Raji (cell line): ENCODE results near the gene OR6P1.

ENCODE experiments used
- POLR2A ChIP-seq: IDR thresholded peaks from 2 replicates; pipeline ENCODE4 v1.6.1; 2011; ENCODE audit warnings: low read depth, low read length, control low read depth; ENCODE audit not compliant: insufficient read depth

Gene OR6P1, protein sequence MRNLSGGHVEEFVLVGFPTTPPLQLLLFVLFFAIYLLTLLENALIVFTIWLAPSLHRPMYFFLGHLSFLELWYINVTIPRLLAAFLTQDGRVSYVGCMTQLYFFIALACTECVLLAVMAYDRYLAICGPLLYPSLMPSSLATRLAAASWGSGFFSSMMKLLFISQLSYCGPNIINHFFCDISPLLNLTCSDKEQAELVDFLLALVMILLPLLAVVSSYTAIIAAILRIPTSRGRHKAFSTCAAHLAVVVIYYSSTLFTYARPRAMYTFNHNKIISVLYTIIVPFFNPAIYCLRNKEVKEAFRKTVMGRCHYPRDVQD

DNA sequence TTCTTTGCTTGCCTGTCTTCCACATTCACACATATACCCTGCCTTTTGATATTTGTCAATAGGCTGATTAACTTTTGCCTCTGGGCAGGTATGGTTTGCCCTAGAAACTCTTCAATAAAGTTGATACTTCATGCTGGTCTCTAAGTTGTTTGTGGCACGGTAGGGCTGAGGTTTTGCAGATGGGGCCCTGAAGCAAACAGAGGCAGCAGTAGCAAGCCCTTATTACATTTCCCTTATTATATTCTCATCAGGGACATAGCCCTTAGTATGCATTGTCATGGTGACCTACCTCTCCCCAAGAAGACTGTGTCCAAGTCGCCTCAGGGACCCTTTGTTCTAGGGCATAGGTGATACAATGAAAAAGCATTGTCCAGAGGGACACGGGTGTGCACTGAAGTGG is at the start of gene OR6P1:
TSS of gene OR6P1 (minus strand) at position 101 of the 400 bp plus-strand sequence. CDS start 6,976 bp downstream, outside the sequence.
- no peak for TF ChIP-seq POLR2A

DNA sequence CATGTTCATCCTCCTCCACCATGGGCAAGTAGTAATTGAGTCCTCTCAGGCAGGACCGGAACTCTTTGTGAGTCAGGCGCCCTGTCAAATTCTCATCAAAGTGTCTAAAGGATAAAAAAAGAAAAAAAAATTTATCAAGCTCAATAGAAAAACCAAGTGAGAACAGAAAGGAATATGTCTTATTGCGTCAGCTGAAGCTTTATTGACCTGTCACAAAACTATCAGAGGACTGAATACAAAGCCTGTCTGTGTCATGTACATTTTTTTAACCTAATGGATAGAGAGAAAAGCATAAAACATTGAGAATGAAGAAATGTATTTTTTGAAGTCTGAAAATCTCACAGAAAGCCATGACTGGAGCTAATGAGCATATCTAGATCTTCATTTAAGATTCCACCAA is 43.4 kb upstream of the OR6P1 start:
- TF ChIP-seq POLR2A = no peak

DNA sequence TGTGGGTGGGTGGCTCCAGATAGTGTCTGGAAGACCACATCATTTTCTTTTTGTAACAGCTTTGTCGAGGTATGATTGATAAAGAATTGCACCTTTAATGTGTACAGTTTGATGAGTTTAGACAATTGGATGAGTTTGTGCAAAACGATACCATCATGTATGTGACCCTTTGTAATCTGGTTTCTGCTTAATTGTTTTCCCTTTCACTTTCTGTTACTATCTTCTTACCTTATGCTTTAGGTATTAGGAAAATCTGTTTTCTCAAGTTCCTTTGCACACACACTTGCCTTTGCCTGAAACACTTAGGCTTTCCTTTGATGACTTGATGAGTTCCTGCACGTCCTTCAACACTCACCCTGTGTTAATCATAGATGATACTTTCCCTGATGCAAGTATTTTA is 41.5 kb upstream of the OR6P1 start:
- TF ChIP-seq POLR2A = no peak

DNA sequence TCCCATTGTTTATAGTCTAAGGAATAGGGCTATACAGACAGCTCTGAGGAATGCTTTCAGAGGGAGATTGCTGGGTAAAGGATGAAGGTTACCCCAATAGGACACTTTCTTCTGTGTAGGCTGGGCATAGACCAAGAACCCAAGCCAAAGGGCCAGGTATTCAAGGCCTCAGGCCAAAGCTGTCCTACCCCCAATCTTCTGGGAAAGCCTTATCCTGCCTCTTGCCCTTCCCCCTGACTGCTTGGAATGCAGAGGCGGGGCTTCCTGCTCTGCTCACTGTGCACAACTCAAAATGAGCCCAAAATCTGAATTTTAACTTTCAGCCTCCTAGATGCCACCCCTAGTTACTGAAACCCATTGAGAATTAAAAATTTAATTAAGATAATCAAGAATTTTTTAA is 36.9 kb upstream of the OR6P1 start:
- no peak for TF ChIP-seq POLR2A

DNA sequence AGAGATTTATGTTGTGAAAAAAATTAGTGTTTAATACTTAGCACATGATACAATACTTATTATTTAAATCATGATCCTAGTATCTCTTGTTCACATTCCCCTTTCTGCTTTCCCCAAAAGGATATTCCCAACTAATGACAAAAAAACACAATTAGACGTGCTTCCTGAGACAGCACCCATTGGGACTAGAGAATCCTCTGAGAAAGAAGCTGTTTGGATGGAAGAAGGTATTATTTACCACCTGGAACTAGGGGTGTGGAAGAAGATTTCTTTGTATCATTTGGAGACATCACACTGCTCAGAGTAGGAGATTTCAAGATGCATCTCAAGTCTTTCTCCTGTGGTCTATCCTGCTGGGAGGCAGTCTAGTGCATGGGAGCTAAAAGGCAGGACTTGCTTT is 34.6 kb upstream of the OR6P1 start, which contains the start of gene OR10Z1:
TSS of gene OR10Z1 (plus strand) at position 301 of the 400 bp plus-strand sequence. CDS start 1,171 bp downstream, outside the sequence.
- TF ChIP-seq POLR2A = no peak

DNA sequence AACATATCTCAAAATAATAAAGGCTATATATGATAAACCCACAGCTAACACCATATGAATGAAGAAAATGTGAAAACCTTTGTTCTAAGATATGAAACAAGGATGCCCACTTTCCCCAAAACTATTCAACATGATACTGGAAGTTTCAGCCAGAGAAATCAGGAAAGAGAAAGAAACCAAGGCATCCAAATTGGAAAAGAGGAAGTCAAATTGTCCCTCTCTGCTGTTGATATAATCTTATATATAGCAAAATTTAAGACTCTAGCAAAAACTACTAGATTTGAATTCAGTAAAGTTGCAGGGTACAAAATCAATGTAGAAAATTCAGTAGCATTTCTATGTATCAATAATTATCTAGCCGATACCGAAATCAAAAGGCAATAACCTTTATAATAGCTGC is 30.4 kb upstream of the OR6P1 start:
- TF ChIP-seq POLR2A = no peak

DNA sequence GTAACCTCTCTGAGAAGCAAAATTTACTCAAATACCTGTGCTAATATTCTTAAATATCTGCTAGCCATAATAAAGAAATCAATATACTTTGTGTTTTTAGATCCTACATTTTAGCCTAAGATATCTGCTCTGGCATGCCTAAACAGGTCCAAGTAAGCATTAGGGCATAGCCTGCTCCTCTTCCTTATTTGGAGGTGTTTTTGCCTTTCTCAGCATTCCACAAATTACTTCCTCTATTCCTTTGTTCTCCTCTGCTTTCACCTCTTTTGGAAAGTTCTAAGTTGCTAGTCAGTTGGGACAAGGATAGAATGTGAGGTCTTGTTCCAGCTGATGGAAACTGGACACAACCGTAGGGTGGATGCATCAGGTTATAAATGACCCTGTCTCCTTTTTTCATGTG is 16.6 kb upstream of the OR6P1 start:
- no peak for TF ChIP-seq POLR2A

DNA sequence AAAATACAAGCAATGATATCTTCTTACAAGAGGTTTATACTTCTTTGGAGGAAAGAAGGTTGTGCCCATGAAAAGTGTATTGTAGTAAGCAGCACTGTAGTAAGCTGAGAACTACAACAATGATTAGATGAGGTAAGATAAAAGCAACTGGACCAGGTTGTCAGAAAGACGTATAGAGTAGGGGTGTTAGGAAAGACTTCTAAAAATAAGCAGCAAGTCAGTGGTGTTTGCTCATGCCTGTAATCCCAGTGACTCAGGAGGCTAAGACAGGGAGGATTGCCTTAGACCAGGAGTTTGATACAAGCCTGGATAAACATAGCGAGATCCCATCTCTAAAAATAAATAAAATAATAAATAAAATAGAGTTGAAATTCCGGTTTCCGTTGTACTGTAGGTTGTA is 13.6 kb upstream of the OR6P1 start:
- TF ChIP-seq POLR2A = no peak

DNA sequence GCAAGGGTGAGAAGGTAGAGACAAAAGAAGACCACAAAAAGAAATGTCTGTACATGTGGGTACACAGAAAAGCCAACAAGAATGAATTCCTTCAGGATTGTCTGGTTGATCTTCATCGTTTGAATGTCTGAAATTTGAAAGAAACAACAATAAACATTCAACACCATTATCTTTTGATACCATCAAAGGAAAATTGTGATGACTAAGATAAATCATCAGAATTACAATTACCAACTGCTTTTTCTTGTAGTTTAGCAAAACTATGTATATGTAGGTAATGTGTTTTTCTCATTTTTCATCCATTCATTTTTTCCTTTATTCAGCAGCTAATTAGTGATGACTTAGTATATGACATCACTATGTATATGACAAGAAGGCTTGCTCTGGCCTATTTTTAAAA is 9.4 kb upstream of the OR6P1 start, which contains the start of gene OR10X1:
TSS of gene OR10X1 (minus strand) at position 167 of the 400 bp plus-strand sequence. CDS start at position 167, 0 bp downstream.
- no peak for TF ChIP-seq POLR2A

DNA sequence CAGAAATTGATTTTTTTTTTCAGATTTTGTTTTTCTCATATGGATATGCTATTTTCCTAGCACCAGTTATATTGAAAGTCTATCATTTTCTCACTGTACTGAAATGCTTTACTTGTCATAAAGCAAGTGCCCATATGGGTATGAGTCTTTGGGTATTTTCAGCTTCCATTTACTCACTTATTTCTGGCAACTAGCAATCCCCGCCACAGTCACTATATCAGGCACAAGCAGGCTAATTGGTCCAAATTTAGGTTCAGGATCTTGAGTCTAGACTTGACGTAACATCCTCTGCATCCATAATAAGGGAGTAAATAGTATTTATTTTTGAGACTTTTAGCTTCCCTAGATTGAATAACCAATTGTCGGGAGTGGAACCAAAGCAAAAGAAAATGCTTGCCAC is 7.2 kb upstream of the OR6P1 start:
- TF ChIP-seq POLR2A = no peak

DNA sequence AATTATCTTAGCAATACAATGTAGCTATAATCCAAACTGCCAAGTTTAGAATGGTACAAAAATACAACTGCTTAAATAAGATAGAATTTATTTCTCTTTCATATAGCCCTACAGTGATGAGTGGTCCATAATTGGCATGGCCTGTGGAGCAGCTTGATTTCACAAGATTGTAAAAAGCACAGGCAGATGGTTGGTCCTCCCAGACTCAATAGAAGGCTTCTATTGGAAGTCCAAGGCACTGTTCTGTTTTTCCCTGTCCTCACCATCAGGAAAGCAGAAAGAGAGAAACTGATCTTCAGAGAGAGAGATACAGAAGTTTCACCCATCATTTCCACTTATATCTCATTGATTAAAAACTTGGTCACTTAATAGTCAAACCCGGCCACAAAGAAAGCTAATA is 1.8 kb upstream of the OR6P1 start:
- TF ChIP-seq POLR2A = no peak

DNA sequence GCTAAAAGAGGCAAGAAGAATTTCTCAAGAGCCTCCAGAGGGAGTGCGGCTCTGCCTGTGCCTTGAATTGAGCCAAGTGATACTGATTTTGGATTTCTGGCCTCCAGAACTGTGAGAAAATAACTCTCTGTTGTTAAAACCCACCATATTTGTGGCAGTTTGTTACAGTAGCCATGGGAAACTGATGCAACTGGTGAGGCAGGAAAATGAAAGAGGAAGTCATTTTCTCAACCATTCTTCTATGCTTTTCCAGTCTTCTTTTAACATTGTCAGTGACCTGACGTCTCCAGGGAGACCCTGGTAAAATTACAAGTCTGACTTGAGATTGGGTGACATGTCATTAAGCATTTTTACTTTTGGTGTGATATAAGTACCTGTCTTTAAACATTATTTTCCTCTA is 5.8 kb downstream of the OR6P1 start:
- no peak for TF ChIP-seq POLR2A

DNA sequence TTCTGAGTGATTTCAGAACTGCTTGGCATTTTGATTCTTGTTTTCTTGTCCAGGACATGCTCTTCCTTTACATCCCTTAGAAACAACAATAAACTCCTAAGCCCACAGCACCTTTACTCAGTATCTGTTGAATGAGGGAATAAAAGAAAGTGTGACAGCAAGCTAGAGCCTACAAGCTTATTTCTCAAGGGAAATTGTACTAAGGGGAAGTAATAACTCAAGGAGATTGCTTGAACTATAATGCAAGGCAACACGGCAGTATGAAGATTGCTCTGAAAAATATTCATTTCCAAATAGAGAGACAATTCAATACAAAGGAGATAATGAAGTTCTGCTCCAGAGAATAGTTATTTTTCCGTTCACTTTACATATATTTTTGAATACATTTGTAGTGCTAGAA is 6.5 kb downstream of the OR6P1 start:
- TF ChIP-seq POLR2A = no peak

DNA sequence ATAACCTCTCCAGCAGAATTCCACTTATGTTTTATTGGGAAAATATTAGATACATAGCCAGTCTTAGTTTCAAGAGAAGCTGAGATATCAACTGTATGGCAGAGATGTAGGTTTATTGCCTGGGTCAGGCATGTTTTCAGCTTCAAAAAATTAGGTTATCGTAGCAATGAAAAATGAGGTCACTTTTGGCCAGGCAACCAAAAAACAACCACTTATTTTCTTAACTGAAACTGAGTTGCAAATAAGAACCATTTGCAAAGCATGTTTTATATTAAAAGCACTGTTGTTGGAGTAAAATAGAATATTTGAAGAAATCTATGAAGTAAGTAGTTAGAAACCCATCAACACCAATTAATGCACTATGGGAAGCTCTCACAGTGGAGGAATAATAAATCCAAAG is 10.7 kb downstream of the OR6P1 start:
- TF ChIP-seq POLR2A = no peak

DNA sequence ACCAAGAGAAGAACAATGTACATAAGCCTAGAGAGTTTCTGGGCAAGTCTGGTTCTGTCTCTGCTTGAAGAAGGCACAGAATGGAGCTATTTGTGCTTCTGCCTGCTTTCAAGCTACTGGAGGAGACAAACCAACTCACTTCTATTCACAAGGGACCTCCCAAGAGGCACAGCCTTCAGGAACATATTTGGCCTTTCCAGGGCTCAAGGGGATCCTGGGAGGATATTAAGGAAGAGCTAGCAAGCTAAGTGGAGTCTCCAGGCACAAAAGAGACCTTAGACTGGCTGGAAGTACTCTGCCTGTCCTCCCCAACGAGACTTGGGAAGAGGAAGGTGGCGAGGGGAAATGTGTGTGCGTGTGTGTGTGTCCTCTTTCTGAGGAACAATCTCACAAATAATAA is 16.0 kb downstream of the OR6P1 start, which contains the start of gene OR6Y1:
TSS of gene OR6Y1 (minus strand) at position 54 of the 400 bp plus-strand sequence. CDS start 6,300 bp downstream, outside the sequence.
- no peak for TF ChIP-seq POLR2A

DNA sequence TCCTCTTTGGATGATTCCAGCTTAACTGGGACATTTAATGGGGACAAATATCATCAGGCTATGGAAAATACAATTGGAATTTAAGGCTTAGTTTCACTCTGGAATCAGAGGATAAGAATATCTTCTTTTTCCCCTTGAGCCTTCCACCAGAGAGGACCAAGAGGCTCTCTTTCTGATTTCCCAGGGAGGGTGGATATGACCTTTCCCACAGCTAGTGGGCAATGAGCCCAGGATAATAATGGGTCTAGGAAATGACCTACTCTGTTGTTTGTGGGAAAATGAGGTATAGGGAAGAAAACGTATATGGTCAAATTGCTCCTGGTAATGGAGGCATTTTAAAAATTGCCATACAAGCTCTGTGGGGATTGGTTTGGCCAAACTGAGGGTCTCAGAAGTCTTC is 18.1 kb downstream of the OR6P1 start:
- TF ChIP-seq POLR2A = no peak

DNA sequence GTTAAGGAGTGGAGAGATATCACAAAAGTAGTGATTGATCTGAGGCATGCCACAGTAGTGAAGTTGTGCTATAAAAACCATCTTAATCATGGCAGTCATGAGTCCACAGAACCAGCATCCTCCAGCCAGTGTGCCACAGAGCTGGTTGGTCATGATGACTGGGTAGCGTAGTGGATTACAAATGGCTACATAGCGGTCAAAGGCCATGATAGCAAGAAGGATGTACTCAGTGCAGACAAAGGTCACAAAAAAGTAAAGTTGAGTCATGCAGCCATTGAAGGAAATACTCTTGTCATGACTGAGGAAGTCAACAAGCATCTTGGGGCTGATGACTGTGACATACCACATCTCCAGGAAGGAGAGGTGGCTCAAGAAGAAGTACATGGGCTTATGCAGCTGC is 22.8 kb downstream of the OR6P1 start:
- no peak for TF ChIP-seq POLR2A

DNA sequence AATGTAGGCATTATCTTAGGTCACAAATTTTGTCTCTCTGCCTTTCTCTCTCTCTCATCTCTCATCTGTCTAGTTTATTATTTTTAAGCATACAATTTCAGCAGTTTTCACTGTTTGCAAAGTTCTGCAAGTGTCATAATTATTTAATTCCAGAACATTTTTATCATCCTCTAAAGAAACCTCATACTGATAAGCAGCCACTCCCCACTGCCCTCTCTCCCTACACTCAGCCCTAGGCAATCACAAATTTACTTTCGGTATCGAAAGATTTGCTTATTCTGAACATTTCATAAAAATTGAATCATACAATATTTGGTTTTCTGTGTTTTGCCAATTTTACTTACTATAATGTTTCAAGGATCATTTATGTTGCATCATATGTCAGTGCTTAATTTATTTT is 32.8 kb downstream of the OR6P1 start:
- TF ChIP-seq POLR2A = no peak

DNA sequence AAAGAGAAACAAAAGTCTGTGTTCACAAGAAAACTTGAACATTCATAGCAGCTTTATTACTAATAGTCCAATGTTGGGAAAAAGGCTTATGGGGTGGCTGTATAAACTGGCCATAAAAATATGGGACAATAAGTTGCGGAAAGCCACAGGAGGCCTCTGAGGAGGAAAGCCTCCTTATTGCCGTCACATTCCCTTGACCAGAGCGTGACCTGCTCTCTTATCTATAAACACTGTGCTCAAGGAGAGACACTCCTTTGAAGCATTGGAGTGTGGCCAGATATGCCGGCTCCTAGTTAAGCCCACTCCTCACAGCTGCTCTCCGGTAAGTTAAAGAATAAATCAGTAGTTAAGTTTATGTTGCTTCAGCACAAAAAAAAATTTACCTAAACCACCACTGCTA is 35.9 kb downstream of the OR6P1 start:
- TF ChIP-seq POLR2A = no peak
